GM18499 (cell line): ENCODE data around the gene ACTN4.

Source experiments
- ATAC-seq: cut with Tn5 transposase; IDR thresholded peaks from one replicate; pipeline ENCODE4 v1.9.1; 2021; ENCODE audit warnings: moderate number of reproducible peaks; ENCODE audit not compliant: insufficient read depth, unreplicated experiment

The ACTN4 gene

GRCh38 chr19:38733493-38734175 is 86.2 kb downstream of the ACTN4 start:
- no peak for ATAC-seq

GRCh38 chr19:38734176-38734425 is 86.7 kb downstream of the ACTN4 start:
- ATAC-seq, result no peak

- ATAC-seq, result no peak
Measured at GRCh38 chr19:38734426-38735256, 87.2 kb downstream of the ACTN4 start.

GRCh38 chr19:38735257-38735686 is 87.8 kb downstream of the ACTN4 start:
- ATAC-seq, result no peak

GRCh38 chr19:38736036-38736412 is 88.6 kb downstream of the ACTN4 start:
- no peak for ATAC-seq

GRCh38 chr19:38736413-38737280 is 89.2 kb downstream of the ACTN4 start:
- no peak for ATAC-seq

- ATAC-seq, result no peak
Measured at GRCh38 chr19:38737281-38737865, 89.9 kb downstream of the ACTN4 start.

GRCh38 chr19:38737921-38738737 is 90.7 kb downstream of the ACTN4 start:
- ATAC-seq, result no peak

GRCh38 chr19:38739440-38740256 is 92.2 kb downstream of the ACTN4 start:
- ATAC-seq, result no peak

- no peak for ATAC-seq
Measured at GRCh38 chr19:38740257-38740592, 92.8 kb downstream of the ACTN4 start.

GRCh38 chr19:38740932-38741331 is 93.5 kb downstream of the ACTN4 start:
- ATAC-seq, result no peak

- ATAC-seq, result no peak
Measured at GRCh38 chr19:38741670-38742069, 94.2 kb downstream of the ACTN4 start.

- ATAC-seq, result no peak
Measured at GRCh38 chr19:38742296-38742695, 94.8 kb downstream of the ACTN4 start.

GRCh38 chr19:38742906-38743305 is 95.5 kb downstream of the ACTN4 start:
- no peak for ATAC-seq

- ATAC-seq, result no peak
Measured at GRCh38 chr19:38743394-38744297, 96.2 kb downstream of the ACTN4 start.

- no peak for ATAC-seq
Measured at GRCh38 chr19:38744298-38744681, 96.8 kb downstream of the ACTN4 start, which contains the start of gene CAPN12. TSS of gene CAPN12 (minus strand) at chr19:38744474. CDS start at chr19:38744165, 309 bp downstream.

- ATAC-seq, result no peak
Measured at GRCh38 chr19:38744874-38745273, 97.4 kb downstream of the ACTN4 start.

GRCh38 chr19:38745316-38745715 is 97.9 kb downstream of the ACTN4 start:
- ATAC-seq, result no peak
